HG03175 (cell line): ENCODE measurements around the gene ARHGAP1.
"Not testable (repeated sequence)": the region's sequence is repeated elsewhere in the genome, so short reads cannot be mapped to it uniquely, and the experiment has no call there.

Source experiments
- ATAC-seq: cut with Tn5 transposase; IDR thresholded peaks from one replicate; pipeline ENCODE4 v1.9.1; 2021; ENCODE audit warnings: mild to moderate bottlenecking, moderate library complexity; ENCODE audit not compliant: unreplicated experiment

Gene ARHGAP1

DNA sequence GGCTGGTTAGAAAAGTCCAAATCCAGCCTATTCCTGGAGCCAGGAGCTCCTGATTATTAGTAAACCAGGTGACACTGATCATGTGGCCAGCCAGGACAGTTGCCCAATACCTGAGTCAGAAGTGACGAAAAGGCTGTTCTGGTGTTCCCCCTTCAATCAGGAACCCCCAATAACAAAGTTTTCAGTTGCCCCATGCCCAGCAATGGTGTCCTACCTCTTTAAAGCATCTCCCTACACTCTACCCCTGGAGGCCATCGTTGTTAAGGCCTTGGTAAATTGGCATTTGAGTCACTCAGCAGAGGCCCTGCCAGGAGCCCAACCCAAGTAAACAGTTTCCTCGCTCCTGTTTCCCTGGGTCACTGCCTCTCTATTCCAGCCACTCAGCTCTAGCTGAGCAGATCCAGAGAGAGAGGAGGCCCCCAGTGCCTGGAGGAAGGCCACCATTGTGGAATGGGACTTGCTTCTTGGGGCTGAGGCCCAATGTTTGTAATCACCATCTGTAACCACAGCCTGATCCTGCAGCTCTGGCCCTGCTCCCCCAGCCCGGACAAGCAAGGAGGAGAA lies 25.0 kb downstream of the ARHGAP1 start:
- ATAC-seq = no peak

DNA sequence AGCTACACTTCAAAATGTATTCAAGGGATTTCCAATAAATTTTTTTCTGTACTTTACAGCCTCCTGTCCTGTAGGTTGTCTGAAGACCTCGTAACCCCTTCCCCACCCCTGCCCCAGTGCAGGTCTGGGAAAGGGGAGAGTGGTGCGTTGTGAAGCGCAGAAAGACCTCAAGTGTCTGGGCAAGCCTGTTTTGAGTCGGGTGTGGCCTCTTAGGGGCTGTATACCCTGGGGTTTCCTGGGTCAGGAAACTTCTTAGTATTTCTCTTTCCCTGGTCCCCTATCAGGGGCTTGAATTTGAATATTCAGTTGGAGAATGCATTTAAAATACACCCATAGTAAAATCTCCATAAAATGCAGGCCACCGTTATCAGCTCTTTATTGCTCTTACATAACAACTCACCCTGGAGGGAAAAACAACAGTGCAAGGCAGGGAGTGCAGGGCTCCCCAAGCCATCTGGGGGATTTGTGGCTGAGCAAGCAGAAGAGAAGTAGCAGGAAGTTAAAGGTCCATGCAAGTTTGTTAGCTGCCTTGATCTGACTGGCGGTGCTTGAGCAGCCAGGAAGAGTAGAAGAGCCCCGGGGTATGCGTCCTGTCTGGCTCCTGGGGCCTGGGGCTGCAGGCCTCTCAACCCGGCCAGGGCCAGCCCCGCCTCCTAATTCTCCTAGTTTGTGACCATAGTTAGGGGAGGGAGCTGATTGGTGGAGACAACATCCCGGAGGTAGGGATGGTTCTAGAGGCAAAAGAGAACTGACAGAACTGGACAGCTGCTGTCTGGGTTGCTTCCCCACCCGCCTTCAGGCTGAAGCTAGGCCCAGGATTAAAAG lies 25.7 kb downstream of the ARHGAP1 start:
- no peak for ATAC-seq

DNA sequence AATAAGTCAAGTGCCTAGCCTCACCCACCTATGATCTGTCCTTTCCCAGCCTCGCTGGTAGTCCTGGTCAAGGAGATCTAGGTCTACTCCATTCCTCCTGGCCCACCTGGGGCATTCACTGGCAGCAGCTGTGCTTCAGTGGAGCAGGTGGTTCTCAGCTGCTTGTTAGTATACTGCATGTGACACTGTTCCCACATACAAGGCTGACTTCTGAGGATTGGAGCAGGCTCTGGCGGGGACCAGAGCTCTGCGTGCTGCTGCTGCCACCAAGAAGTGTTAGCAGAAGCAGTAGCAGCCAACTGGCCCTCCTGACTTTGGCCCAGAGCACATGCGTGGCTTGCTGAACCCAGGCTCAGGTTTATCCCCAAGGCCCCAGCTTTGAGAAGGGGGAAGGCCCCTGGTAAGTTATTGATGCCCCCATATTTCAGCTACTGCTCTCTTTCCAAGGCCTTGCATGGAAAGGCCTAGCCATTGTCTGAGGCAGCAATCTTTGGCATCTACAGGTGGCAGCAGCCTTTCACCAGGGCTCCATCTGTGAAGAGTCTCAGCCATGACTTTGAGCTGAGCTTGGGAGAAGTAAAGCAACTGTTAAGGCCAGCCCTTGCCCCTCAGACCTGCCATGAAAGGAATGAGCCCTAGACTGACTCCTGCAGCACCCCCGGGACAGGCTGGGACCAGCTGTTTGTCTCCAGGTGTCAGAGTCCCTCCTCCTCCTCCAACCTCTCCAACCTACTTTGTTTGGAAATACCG lies 26.5 kb downstream of the ARHGAP1 start:
- no peak for ATAC-seq

DNA sequence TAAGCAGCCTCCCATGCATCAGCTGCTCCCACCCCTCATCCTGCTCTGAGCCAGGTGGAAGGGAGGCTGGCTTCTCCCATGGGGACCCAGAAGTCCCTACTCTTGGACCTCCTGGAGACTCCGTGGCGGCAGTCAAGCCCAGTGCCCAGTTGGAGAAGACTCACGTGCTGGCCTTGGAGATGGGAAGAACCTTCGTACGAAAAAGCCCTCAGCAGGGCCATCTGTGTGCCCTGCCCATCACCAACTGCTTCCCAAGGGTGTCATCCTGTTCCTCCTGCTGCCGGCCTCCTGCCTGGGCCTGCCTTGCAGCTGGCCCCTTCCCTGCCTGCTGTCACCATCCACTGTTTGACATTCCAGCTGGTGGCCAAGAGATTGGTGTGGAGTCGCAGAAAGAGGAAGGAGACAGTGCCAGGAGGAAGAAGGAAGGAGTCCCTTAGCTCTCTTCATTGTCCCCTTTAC lies 28.0 kb downstream of the ARHGAP1 start:
- no peak for ATAC-seq

DNA sequence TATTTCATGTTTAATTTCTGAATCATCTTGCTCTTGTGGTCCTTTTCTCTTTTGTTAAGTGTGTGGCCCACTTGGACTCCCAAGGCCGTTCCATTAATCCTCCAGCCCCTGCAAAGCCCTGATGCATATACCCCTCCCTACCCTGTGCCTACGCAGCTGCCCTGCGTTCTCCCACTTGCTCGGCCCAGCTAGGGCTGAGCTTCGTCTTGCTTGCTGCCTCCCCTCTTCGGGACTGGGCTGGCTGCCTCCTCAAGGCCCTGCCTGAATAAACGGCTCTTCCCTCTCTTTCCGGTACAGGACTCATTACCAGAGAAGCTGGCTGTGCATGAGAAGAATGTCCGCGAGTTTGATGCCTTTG lies 28.5 kb downstream of the ARHGAP1 start:
- no peak for ATAC-seq

DNA sequence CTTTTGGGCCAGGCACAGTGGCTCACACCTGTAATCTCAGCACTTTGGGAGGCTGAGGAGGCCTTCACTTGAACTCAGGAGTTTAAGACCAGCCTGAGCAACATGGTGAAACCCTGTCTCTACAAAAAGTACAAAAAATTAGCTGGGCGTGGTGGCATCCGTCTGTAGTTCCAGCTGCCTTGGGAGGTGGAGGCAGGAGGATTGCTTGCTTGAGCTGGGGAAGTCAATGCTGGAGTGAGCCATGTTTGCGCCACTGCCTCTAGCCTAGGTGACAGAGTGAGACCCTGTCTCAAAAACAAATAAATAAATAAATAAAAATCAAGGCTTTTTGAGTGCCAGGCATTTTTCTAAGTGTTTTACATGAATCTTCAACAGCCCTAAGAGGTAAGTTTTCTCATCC lies 29.9 kb downstream of the ARHGAP1 start:
- not testable (repeated sequence) for ATAC-seq

DNA sequence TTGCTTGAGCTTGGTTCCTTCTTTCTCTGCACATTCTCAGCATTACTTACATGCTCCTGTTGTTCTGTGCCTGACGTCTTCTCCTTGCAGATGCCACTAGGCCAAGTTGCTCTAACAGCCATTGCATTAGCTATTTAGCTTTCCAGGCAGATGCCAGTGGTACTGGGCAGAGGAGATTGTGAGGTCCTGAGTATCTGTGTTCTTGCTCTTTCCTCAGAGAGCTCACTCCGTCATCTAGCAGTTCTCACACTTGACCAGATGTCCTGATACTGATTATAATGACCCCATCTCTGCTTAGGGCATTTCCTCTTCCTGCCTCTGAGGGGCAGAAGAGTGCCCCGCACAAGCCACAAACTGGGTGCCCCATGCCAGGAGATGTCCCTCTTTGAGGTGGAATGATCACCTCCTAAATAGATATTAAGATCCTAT lies 30.7 kb downstream of the ARHGAP1 start:
- ATAC-seq = no peak

DNA sequence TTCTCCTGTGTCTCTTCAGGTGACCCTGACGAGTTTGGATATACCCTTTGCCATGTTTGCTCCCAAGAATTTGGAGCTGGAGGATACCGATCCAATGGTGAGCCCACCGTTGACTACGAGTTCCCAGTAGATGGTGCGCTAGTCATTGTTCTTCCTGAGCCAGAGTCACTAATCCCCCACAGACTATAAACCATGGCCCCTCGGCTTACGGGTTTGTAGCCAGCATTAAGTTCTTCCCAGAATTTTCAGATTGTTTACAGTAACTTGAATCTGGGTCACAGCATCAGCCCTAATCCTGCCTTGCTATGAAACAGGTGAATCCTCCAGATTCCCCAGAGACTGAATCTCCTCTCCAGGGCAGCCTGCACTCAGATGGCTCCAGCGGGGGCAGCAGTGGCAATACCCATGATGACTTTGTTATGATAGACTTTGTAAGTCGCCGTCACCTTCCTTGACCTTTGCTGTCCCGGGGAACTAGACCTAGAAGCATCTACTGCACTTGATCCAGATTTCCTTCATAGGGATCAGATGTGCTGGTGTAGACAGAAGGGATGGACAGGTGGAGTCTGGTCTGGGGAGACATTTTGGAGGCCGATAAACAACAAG lies 31.8 kb downstream of the ARHGAP1 start:
- ATAC-seq = no peak

DNA sequence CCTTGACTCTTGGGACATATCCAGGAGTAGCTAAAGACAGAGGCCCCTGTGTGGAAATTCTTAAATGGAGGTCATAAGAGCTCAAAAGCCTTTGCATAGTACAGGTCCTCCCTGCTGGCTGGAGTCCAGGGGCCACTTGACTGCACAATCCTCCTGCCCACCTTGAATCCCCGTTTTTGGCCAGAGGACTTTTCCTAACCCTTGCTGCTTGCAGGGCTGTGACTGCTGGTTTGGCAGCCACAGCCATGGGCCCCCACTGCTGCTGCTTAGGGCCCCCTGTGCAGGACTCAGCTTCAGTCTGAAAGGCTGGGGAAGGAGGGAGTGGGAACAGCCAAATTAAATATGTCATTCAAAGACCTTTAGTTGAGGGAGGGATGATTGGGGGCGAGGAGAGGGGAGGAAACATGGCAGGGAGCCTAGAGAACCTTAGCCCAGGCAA lies 33.4 kb downstream of the ARHGAP1 start:
- ATAC-seq = no peak

DNA sequence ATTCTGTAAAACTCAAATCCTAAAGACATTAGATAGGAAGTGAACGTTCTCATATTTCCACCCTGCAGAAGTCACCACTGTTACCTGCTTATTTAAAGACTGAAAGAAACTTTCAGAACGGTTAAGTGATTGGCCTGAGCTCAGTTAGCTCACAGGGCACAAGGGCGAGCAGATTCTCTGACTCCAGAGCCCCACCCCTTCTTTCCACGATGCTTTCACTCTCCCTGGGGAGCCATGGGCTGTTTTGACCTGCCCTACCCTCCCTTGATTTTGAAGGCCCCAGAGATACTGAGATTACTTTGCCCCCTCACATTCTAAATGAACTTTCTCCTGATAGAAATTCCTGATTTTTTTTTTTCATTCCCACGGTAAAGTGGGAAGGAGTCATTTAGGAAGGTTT lies 33.9 kb downstream of the ARHGAP1 start:
- no peak for ATAC-seq

DNA sequence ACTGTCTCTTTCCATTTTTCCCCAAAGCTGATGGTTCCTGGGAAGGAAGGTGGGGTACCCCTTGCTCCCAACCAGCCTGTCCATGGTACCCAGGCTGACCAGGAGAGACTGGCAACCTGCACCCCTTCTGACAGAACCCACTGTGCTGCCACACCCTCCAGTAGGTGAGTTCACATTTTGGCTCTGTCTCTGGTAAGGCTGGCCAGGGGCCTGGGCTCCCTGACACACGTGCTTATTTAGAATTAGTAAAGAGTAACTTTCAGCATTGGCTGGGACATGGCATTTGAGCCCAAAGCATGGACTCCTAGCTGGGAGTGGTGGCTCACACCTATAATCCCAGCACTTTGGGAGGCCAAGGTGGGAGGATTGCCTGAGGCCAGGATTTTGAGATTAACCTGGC lies 35.1 kb downstream of the ARHGAP1 start:
- no peak for ATAC-seq

DNA sequence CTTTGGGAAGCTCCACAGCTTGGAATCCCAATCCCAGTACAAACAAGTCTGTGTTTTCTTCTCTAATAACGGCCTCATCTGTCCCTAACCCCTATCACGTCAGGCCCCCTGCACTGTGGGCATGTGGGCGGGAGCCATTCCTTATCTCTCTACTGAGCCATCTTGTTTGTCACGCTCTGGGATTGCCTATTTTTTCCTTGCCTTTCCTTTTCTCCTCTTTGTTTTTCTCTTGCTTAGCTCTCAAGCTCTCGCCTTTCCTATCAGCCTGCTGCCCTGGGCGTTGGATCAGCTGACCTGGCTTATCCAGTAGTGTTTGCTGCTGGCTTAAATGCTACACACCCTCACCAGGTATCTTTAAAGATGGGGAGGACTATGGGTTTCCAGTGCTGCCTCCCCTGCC lies 35.8 kb downstream of the ARHGAP1 start:
- no peak for ATAC-seq

DNA sequence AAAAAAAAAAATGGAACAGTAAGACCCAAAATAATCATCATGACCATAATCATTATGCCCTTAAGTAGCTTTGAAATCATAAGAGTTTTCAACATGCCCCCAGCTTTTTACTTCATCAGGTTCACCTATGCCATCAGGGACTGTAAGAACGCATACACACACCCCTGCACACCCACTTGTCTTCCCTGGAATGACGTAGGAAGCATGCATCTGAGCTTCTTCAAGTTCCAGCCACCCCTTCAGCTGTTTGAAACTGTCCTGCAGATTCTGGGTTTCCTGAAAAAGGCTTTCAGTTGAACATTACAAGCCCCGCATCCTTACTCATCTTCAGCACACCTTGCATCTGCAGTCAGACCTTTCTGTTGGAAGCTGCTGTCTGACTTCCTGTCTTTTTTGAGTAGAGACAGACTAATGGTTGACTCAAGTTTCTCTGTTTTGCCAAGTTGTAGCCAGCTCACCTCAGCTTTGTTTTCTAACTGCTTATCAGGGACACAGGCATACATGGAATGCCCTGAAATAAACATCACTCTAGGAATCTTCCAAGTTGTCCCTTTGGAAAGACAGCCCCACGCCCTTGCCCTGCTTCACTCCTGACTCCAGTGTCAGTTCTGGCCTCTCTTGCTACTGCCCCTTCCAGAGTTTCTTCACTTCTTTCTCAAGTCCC lies 37.0 kb downstream of the ARHGAP1 start:
- ATAC-seq = no peak

DNA sequence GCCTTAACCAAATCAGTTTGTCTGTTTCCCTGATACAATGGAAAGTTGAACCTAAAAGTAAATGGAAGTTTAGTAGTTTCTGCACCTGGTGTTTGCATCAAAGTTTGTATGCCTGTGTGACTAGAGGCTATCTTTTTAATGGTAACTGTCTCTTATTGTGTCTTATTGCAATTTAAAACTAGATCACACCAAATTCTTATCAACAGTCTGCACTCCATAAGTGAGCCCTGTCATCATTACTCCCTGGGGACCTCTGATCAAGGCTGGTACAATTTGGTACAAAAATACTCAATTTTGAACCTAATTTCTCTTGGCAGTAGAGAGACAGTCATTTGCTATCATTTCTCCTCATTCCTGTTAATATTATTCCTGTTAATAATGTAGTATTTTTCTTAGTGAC lies 38.1 kb downstream of the ARHGAP1 start:
- no peak for ATAC-seq

DNA sequence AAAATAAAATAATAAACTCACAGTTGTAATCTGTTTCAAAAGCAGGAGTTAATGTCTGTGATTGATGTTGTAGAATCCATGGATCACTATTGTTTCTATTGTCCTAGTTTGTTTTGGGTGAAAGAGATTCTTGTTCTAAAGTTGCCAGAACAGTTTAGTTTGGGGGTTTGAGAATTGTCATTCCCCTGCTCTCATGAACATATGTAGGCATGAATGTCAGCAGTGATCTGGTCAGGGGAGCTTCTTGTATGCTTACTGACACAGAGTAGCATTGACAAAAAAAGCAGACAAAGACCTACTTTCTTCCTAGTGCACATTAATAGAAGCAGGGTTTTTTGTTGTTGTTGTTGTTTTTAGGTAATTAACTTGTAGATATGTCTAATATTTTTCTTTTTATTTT lies 38.6 kb downstream of the ARHGAP1 start:
- ATAC-seq = no peak

DNA sequence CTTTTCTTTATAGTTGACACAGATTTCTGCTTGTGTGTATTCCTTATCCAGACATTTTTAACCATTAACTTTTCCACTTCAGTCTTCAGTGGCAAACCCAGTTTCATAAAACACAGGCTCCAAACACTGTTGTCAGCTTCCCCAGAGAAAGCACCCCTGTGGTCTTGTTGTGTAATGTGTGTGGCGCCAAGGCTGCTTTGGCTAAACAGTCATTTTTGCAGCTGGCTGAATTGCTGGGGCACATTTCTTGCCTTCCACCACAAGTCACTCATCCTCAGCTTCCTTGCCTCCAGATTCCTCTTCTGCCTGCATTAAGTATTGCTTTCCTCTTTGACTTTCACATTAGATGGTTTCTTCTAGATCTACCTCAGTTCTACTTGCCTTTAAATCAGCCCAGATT lies 40.5 kb downstream of the ARHGAP1 start:
- no peak for ATAC-seq

DNA sequence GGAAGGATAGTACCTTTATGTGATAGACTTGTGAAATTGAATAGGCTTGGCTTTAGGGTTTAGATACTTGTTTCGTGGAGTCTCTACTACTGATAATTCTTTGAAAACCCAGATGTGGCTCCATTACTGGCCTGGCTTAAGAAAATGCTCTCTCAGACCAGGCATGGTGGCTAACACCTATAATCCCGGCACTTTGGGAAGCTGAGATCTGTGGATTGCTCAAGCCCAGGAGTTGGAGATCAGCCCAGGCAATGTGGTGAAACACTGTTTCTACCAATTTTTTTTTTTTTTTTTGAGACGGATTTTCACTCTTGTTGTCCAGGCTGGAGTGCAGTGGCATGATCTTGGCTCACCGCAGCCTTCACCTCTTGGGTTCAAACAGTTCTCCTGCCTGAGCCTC lies 42.2 kb downstream of the ARHGAP1 start:
- ATAC-seq = no peak

DNA sequence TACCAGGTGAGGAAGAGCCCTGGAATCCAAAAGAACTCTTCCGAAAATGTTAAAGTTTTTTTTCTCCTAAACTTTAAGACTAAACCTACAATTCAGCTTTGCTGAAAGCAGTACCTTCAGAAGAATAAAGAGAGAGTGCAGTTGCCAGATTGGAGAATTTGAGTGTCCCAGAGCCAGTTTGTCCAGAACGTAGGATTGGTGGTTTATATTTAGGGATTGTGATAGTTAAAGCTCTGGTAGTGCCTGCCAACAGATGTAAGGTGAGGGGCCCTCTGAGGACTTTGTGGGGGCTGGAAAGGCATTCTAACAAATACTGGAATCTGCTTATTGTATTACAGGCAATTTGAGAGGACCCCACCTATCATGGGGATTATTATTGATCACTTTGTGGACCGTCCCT lies 43.2 kb downstream of the ARHGAP1 start:
- ATAC-seq = no peak

DNA sequence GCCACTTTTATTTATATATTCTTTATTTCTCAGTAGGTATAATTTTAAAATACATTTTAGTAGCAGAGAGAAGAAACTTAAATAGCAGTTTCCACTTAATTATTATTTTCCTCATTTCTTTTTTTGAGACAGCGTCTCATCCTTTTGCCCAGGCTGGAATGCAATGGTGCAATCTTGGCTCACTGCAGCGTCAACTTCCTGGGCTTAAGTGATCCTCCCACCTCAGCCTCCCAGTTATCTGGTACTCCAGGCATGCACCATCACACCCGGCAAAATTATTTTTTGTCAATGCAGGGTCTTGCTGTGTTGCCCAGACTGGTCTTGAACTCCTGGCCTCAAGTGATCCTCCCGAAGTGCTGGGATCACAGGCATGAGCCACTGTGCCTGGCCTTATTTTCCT lies 44.8 kb downstream of the ARHGAP1 start:
- ATAC-seq = no peak

DNA sequence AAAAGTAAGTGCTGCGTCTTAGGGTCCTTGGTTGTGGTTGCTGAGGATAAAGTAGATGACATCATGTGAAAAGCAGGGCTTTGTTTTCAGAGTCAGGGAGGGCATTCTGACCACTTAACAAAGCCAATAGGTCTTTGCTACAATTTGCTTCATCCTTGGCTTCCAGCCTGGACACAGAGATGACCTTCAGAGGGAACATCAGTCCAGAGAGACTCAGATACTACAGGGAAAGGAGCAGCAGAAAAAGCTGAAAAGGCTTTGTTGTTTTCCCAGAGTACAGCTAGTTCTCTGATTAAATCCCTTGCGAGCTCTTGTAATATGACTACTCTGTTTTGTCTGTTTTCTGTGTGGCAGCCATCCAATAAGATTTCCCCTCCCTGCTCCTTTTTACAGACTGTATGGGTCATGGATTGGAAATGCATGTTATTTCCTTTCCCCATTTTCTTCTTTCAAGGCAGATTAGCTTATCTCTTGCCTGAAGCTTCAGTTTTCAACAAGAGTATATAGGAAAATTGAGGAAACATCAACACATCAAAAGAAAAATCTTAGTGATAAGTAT lies 51.2 kb downstream of the ARHGAP1 start:
- ATAC-seq = no peak

DNA sequence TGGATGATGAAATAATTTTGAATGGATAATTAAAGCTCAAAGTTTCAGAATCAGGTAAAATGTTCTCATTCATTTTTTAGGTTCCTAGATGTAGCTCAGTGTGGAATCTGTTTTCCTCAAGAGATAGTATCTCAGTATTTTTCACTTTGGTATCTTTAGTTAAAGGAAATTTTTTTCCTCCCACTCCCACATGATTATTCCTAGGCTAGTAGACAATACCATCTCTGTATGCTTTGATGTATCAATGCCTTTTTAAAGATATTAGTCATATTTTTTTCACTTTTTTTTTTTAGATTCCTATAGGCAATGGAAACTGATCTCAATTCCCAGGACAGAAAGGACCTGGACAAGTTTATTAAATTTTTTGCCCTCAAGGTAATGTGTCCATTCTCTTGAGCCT lies 56.4 kb downstream of the ARHGAP1 start:
- no peak for ATAC-seq
